Ishikawa (cell line): ENCODE data around the gene MCEE.

Experiments
- CEBPB ChIP-seq: IDR thresholded peaks from 2 replicates; pipeline ENCODE4 v1.6.1; 2012
- CREB1 ChIP-seq: IDR thresholded peaks from 2 replicates; pipeline ENCODE4 v1.6.1; 2012; ENCODE audit warnings: low read depth
- EGR1 ChIP-seq: IDR thresholded peaks from 2 replicates; pipeline ENCODE4 v1.6.1; 2012
- EP300 ChIP-seq: IDR thresholded peaks from 2 replicates; pipeline ENCODE4 v1.6.1; 2012; ENCODE audit warnings: borderline replicate concordance
- FOXM1 ChIP-seq: IDR thresholded peaks from 2 replicates; pipeline ENCODE4 v1.6.1; 2012; ENCODE audit warnings: low read depth, borderline replicate concordance
- NFIC ChIP-seq: IDR thresholded peaks from 2 replicates; pipeline ENCODE4 v1.6.1; 2012
- RAD21 ChIP-seq: IDR thresholded peaks from 2 replicates; pipeline ENCODE4 v1.6.1; 2012; ENCODE audit warnings: low read depth
- TAF1 ChIP-seq: IDR thresholded peaks from 2 replicates; pipeline ENCODE4 v1.6.1; 2012; ENCODE audit warnings: low read depth, mild to moderate bottlenecking
- TCF12 ChIP-seq: IDR thresholded peaks from 2 replicates; pipeline ENCODE4 v1.6.1; 2012; ENCODE audit warnings: low read depth
- TEAD4 ChIP-seq: IDR thresholded peaks from 2 replicates; pipeline ENCODE4 v1.6.1; 2012
- YY1 ChIP-seq: IDR thresholded peaks from 2 replicates; pipeline ENCODE4 v1.6.1; 2012; ENCODE audit warnings: low read depth
- ZBTB7A ChIP-seq: IDR thresholded peaks from 2 replicates; pipeline ENCODE4 v1.6.1; 2012; ENCODE audit warnings: low read depth
- TF ChIP-seq, protein P1 (sequence below): IDR thresholded peaks from 2 replicates; pipeline ENCODE4 v1.6.1; 2012; ENCODE audit warnings: low read depth, mild to moderate bottlenecking
- TF ChIP-seq, protein P2 (sequence below): IDR thresholded peaks from 2 replicates; pipeline ENCODE4 v1.6.1; 2012
- TF ChIP-seq, protein P3 (sequence below): IDR thresholded peaks from 2 replicates; pipeline ENCODE4 v1.6.1; 2012

Gene MCEE

DNA sequence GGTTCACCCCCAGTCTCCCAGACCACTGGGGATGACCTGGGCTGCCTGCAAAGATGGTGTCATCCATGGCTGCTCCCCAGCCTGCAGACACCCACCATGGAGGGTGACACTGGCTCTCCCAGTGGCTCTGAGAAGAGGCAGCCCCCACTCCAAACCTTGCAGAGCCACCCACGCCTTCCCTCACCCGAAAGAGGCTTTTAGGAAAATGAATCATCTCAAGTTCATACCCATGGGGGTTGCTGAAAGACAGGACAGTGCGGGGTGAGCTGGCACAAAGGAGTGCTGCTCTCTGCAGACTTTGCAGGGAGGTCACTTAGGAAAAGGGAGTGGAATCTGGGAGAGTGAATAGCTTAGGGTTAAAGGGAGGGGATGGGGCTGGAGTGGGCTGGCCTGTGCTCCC, 36.8 kb upstream of the MCEE start:
- TF ChIP-seq CREB1 (no peak), EP300 (no peak)

DNA sequence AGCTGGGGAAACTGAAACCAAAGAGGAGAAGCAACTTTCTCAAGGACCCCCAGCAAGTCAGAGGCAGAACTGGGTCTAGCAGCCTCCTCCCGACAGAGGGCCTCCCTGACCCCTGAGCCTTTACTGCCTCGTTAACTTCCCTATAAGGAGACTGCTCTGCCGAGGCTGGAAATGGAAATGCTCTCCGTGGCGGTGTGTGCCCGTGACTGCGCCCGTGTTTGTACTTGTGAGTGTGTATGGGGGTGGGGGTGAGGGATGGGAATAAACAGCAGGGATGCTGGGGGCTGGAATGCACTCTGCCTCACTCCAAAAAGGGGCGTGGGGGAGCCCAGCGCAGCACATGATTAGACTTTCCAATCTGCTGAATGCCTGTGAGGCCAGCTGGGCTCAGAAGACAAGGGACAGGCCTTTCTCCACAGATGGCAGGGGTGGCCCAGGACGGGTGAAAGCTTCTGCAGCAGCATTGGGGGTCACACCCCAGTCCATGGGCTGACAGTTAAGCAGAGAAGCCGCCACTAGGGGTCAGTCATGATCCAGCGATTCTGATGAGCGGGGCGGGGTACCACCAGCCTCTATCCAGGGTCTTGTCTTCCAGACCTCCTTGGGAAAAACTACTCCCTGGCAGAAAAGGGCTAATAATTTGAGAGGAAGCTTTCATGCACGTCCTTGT, 27.2 kb upstream of the MCEE start:
- TF ChIP-seq EGR1 (no peak), NFIC (no peak), RAD21 (peak; percentile 84), TEAD4 (no peak)
- TF ChIP-seq, protein P1, sequence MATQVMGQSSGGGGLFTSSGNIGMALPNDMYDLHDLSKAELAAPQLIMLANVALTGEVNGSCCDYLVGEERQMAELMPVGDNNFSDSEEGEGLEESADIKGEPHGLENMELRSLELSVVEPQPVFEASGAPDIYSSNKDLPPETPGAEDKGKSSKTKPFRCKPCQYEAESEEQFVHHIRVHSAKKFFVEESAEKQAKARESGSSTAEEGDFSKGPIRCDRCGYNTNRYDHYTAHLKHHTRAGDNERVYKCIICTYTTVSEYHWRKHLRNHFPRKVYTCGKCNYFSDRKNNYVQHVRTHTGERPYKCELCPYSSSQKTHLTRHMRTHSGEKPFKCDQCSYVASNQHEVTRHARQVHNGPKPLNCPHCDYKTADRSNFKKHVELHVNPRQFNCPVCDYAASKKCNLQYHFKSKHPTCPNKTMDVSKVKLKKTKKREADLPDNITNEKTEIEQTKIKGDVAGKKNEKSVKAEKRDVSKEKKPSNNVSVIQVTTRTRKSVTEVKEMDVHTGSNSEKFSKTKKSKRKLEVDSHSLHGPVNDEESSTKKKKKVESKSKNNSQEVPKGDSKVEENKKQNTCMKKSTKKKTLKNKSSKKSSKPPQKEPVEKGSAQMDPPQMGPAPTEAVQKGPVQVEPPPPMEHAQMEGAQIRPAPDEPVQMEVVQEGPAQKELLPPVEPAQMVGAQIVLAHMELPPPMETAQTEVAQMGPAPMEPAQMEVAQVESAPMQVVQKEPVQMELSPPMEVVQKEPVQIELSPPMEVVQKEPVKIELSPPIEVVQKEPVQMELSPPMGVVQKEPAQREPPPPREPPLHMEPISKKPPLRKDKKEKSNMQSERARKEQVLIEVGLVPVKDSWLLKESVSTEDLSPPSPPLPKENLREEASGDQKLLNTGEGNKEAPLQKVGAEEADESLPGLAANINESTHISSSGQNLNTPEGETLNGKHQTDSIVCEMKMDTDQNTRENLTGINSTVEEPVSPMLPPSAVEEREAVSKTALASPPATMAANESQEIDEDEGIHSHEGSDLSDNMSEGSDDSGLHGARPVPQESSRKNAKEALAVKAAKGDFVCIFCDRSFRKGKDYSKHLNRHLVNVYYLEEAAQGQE = peak; percentile 45

DNA sequence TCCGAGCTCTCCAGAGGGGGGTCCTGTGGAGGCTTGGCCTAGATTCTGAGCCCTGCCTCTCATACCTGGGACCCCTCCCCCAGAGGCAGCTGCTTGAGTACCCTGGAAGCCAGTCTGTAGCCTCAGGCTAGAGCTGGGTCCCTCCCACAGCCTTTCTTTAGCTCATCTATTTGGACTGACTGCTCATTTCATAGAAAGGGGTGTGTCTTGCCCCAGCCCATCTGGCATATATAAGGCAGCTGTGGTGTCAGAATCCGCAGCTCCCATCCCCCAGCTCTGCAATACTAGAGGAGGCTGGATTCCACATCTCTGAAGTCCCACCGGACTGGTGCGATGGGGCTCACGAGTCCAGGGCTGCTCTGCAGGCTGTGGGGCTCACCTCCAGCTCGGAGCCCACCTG, 26.5 kb upstream of the MCEE start:
- TF ChIP-seq EGR1 = no peak
- no peak for TF ChIP-seq TCF12
- TF ChIP-seq RAD21 = no peak
- TF ChIP-seq YY1 = no peak
- no peak for TF ChIP-seq EP300
- TF ChIP-seq, protein P2, sequence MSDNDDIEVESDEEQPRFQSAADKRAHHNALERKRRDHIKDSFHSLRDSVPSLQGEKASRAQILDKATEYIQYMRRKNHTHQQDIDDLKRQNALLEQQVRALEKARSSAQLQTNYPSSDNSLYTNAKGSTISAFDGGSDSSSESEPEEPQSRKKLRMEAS = no peak

DNA sequence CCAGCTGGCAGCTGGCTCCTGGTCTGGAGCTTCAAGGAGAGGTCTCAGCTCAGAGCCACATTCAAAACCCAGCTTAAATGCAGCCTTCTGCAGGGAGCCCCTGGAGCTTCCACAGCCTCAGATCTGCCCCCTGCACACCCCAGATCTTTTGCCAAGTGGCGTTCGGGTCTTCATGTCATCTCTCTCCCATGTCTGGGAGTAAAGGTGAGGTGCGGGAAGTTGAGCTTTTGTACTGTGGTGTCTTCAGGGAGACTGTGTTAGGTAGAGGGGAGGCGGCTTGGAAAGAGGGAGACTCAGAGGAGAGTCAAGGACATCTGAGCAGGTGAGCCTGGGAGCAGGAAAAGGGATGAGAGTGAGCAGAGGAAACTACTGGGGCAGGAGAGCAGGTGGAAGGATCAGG, 25.8 kb upstream of the MCEE start:
- no peak for TF ChIP-seq TCF12
- TF ChIP-seq YY1 = no peak
- TF ChIP-seq EGR1 = no peak
- no peak for TF ChIP-seq EP300
- no peak for TF ChIP-seq NFIC
- TF ChIP-seq, protein P1 = no peak
- TF ChIP-seq FOXM1 = no peak
- no peak for TF ChIP-seq RAD21
- no peak for TF ChIP-seq TAF1
- TF ChIP-seq, protein P3, sequence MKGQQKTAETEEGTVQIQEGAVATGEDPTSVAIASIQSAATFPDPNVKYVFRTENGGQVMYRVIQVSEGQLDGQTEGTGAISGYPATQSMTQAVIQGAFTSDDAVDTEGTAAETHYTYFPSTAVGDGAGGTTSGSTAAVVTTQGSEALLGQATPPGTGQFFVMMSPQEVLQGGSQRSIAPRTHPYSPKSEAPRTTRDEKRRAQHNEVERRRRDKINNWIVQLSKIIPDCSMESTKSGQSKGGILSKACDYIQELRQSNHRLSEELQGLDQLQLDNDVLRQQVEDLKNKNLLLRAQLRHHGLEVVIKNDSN = no peak
- TF ChIP-seq TEAD4 = no peak
- no peak for TF ChIP-seq CREB1
- TF ChIP-seq, protein P2 = no peak
- no peak for TF ChIP-seq ZBTB7A
- no peak for TF ChIP-seq CEBPB

DNA sequence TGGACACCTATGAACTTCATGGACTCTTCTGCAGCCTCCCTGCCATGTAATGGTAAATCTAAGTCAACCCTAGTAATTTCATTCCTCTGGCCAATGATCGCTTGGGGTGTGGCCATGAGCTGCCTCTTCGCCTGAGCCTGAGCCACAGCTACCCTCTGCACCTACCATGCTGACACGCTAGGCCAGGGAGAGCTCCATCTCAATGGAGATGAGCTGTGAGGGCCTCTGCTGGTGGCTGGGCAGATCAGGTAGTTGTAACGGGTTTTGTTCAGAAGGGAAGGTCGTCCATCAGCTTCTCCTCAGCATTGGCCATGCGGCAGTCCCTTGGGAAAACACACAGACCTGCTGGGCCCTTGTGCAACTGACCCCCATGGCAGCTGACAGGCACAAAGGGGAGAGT, 24.8 kb upstream of the MCEE start:
- TF ChIP-seq TEAD4 = no peak
- no peak for TF ChIP-seq FOXM1
- TF ChIP-seq RAD21 = peak; percentile 33; the same call in 1 of the 2 replicates

DNA sequence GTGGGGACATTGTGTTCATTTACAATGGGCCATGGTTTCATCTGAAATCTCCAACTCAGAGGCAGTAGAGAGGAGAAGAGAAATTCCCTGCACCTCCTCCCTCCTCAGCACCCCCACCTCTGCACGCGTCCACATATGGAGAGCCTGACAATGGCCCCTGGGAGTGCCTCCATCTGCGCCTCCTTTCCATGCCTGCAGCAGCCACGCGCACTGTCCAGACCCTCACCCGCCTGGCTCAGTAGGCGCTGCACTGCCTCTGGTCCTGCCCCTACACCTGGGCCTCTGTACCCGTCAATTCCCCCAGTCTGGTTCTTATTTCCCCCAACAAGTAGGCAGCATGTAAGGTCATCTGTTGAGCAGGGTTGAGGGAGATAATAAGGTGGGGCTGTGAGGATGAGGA, 24.2 kb upstream of the MCEE start:
- TF ChIP-seq EP300 (no peak), TAF1 (no peak), TEAD4 (no peak), RAD21 (no peak), ZBTB7A (no peak), NFIC (no peak), CEBPB (no peak), TCF12 (no peak), CREB1 (no peak), YY1 (no peak), EGR1 (no peak), FOXM1 (no peak)
- TF ChIP-seq, protein P3 = no peak
- TF ChIP-seq, protein P1 = no peak
- TF ChIP-seq, protein P2 = no peak
